Activated naive CD8-positive, alpha-beta T cell (primary cell): ENCODE results near the gene DHX9.

Experiments used
- H3K27ac Mint-ChIP-seq: one replicate; pipeline ENCODE4 v1.8.0; 2021; ENCODE audit warnings: mixed read lengths
- H3K27me3 Mint-ChIP-seq: one replicate; pipeline ENCODE4 v1.8.0; 2021; ENCODE audit warnings: mixed read lengths
- H3K36me3 Mint-ChIP-seq: one replicate; pipeline ENCODE4 v1.8.0; 2021; ENCODE audit warnings: mixed read lengths
- H3K4me1 Mint-ChIP-seq: one replicate; pipeline ENCODE4 v1.8.0; 2021; ENCODE audit warnings: low read depth, mixed read lengths
- H3K4me3 Mint-ChIP-seq: one replicate; pipeline ENCODE4 v1.8.0; 2021; ENCODE audit warnings: mild to moderate bottlenecking, mixed read lengths
- H3K9me3 Mint-ChIP-seq: one replicate; pipeline ENCODE4 v1.8.0; 2021; ENCODE audit warnings: low read depth, mixed read lengths

Gene DHX9

DNA sequence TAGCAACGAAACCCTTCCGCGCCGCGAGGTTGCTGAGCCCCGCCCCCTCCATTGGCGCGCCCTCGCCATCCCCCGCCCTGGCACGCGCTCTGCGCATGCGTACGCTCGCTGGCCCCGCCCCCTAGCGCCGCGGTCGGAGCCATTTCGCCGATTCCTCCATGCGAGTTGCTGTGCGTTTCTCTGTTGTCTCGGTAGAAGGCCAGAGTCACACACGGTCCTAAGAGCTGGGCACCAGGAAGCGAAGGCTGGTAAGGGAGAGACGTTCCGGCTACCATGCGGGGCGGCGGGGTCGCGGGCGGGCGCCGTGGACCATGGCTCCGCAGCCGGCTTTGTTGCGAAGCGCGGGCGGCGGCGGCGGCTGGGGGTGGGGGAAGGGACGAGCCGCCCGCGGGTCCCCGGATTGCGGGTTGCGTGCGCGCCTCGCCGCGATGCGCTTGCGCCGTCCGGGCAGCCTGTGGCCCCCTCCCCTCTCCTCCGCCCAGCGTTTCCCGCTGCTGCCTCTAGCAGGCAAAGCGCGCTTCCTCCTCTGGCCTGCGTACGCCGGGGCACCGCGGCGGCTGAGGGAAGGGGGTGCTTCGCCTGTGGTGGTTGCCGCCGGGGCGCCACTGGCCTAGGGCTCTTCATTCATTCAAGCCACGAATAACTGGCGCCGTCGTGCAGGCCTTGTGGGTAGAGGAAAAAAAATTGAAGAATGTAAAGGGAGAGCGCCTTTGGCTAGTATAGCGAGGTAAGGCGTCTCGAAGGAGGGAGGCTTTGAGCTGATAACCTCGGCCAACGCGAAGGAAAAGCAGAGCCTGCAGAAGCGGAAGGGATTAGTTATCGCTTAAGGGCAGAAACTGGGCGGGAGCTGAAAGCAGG, at the start of gene DHX9:
Gene DHX9 (plus strand): TSS at position 139 of the 858 bp plus-strand sequence. CDS start 3,220 bp downstream, outside the sequence.
- peak within 1 kb of the TSS; percentile 98 for H3K27ac Mint-ChIP-seq
- no peaks in the 10 kb centered on the region for H3K27me3 Mint-ChIP-seq
- H3K9me3 Mint-ChIP-seq = no peaks in the 10 kb centered on the region
- peak within 1 kb of the TSS; percentile 99 for H3K4me3 Mint-ChIP-seq
- H3K4me1 Mint-ChIP-seq = peaks cover 44% of the 10 kb centered on the region
- peaks cover 12% of the 10 kb centered on the region for H3K36me3 Mint-ChIP-seq

DNA sequence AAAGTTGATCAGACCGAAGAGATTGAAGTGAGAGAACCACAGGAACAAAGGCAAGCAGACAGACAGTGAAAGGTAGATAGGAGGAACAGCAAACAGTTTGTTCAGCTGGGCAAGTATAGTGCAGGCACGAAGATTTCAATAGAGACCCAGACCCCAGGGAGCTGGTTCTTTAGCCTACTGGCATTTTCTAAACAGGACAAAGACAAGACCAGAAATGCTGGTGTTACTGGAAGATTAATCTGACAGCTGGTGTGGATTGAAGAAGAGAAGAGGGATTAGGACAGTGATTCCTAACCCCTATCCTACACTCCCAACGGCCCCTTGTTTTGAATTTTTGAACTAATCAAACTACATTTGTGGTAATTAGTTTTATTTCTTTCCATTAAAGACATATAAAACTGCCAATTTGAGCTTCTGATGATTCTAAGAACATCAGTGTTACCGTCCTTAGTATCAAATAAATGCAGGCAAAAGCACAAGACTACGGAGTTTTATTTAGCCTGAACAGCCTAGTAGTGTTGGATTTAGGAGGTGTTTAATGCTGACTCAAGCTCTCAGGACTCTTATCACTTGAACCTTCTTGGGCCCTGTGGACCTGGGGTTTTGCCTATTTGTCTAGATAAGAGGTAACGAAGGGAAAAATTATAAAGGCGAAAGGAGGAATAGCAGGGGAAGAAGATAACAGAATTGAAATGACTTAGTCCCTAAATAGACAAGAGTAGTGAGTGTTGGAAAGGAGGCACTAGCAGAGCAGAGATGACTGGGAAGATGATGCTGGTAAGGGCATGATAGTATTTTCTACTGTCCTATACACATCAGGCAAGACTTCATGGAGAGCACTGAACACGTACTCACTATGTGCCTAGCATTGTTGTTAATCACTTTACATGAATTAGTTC, 47.6 kb upstream of the DHX9 start:
- Mint-ChIP-seq H3K27me3 (no peaks in the 10 kb centered on the region), H3K27ac (no peak overlapping the region), H3K36me3 (peaks cover 14% of the 10 kb centered on the region), H3K4me1 (peaks cover 19% of the 10 kb centered on the region), H3K9me3 (no peaks in the 10 kb centered on the region), H3K4me3 (peak overlapping the region; percentile 2)

DNA sequence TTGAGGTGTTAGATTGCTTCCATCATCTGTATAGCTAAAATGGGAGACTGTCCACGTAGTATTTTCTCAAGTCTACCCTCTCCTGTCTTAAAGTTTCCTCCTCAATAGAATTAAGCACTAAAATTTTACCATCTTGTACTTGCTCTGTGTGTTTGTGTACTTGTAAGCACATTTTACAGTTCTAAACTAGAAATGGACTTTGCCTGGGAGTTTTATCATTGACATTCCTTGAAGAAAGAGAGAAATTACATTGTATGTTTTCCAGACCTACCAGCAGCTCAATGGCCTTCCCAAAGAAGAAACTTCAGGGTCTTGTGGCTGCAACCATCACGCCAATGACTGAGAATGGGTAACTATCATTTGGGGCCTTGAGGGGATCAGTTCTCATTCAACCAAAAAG, 45.1 kb upstream of the DHX9 start:
- peaks cover 14% of the 10 kb centered on the region for H3K4me1 Mint-ChIP-seq
- H3K9me3 Mint-ChIP-seq = no peaks in the 10 kb centered on the region
- H3K4me3 Mint-ChIP-seq = no peak overlapping the region
- no peaks in the 10 kb centered on the region for H3K27me3 Mint-ChIP-seq
- H3K27ac Mint-ChIP-seq = no peak overlapping the region
- H3K36me3 Mint-ChIP-seq = peaks cover 18% of the 10 kb centered on the region

DNA sequence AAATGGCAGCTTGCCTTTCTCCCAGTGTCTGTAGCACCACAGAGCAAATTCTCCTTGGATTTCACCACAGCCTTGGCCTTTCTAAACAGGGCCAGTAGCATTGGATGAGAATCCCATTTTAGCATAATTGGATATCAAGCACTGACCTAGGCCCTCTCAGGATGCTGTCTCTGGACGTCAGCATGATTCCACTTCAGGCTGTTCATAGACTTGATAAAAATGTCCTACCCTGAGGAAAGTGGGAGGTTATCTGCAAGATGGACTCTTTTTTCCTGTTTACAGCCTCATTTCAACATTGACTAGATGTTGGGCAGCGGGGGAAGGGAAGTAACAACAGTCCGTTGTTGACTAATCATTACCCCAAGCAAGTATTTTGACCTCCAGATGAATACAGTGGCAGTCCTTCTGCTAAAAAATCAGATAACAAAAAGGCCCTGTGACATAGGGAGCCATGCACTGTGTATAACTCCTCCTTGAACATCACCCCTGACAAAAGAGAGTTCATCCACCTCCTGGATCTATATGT, 44.4 kb upstream of the DHX9 start:
- H3K27ac Mint-ChIP-seq = no peak overlapping the region
- H3K4me1 Mint-ChIP-seq = peaks cover 13% of the 10 kb centered on the region
- H3K27me3 Mint-ChIP-seq = no peaks in the 10 kb centered on the region
- H3K9me3 Mint-ChIP-seq = no peaks in the 10 kb centered on the region
- H3K36me3 Mint-ChIP-seq = peaks cover 18% of the 10 kb centered on the region
- H3K4me3 Mint-ChIP-seq = no peak overlapping the region

DNA sequence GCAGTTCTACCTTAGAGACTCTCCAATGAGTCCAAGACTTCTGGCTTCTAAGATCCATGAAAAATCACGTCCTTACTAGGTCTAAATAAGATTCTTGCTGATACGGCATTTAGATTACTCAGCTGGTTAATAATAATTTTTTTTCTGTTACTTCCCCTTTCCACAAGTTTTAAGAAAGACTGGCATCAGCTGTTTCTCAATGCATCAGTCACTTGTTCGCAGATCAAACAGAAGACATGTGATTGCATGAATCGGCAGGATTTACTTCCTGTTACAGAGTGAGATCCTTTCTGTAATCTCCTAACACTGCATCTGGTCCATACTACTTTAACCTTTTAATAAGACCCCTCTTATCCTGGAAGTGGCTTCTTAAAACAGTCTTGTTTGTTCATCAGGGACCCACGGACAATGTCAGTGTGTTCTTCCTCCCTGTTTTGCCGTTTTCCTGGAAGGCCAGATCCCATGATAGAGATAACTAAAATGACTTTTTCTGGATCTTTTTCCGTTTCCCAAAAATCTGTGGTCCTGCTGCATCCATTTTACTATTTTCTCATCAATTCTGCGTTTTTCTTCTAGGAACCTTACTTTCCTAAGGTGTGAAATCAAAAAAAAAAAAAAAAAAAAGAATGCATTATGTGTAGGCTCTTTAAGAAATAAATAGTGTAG, 43.5 kb upstream of the DHX9 start:
- no peak overlapping the region for H3K4me3 Mint-ChIP-seq

DNA sequence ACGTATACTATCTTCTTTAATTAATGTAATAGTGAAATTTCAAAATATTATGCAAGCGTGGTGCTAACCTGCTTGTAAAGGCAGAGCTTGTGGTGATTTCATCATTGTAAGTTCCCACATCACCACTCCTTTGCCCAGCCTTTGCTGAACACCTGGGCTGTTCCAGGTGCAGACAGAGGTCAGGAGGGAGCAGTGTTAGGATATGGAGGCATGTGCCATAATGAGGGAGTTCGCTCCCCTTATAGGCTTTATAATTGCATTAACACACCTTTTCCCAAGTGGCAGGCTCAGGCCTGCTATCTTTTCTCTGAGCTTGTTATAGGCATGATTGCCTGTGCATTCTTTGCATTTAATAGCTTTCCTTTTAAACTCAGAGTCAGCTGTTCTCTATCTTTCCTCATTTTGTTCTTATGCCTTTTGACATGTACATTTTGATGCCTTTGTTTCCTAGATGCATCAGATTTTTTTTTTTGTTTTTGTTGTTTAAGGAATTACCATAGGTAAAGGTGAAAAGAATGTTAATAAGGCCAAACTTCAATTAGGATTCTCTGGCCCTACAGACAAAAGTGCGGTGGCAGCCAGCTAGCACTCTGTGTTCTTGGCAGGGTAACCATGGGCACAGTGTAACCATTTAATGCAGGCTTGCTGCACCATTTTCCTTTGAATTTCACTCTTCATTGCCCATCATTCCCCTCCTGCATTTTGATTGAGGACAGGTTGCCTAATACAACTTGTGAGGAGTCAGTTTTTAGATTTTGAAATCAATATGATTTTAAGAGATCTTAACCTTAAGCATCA, 36.9 kb upstream of the DHX9 start:
- Mint-ChIP-seq H3K36me3 (peaks cover 23% of the 10 kb centered on the region), H3K27ac (no peak overlapping the region), H3K27me3 (no peaks in the 10 kb centered on the region), H3K9me3 (no peaks in the 10 kb centered on the region), H3K4me3 (no peak overlapping the region), H3K4me1 (no peaks in the 10 kb centered on the region)

More for the DNA sequence above, 43.5 kb upstream of the DHX9 start:
- Mint-ChIP-seq H3K27ac (no peak overlapping the region), H3K27me3 (no peaks in the 10 kb centered on the region), H3K9me3 (no peaks in the 10 kb centered on the region), H3K36me3 (peaks cover 18% of the 10 kb centered on the region), H3K4me1 (peaks cover 8% of the 10 kb centered on the region)

DNA sequence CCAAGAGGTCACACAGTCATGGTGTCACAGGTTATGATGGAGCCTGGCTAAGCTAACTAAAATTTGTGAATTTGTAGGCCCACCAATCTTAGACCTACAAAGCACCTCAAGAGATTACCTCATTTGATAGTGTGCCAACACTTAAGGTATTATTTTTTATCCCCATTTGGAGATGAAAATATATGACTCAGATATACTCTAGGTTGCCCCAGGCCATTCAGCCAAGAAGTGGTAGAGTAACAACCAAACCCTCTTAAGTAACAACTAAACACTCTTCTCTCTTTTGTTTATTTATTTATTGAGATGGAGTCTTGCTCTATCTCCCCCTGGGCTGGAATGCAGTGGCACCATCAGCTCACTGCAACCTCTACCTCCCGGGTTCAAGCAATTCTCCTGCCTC, 35.3 kb upstream of the DHX9 start:
- Mint-ChIP-seq H3K9me3 (no peaks in the 10 kb centered on the region), H3K4me1 (no peaks in the 10 kb centered on the region), H3K36me3 (peaks cover 28% of the 10 kb centered on the region), H3K27ac (no peak overlapping the region), H3K27me3 (no peaks in the 10 kb centered on the region), H3K4me3 (no peak overlapping the region)

DNA sequence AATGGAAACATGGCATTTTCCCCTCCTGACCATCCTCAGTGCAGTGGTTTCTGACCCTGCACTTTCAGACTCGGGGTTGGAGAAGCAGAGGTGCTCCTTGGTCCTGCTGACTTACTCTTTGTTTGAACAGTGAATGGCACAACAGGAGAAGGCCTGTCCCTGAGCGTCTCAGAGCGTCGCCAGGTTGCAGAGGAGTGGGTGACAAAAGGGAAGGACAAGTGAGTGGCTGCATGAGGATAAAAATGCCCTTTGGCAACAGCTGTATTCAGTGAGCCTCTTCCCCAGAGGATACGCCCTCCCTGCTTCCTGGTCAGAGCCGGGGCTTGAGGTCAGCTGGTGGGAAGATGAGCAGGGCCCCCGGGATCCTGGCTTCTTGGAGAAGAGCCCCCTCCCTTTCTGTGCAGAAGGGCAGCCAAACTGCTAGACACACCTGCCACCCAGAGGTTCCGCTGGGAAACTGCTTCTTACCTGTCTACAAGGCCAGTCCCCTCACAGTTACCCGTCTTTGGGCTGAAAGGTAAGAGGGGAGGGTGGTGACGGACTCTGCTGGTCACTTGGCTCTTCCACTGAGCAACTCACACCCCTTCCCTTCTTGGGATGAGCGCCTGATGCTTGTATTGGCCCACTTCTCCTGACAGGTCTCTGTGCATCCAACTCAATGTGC, 33.0 kb upstream of the DHX9 start:
- peaks cover 28% of the 10 kb centered on the region for H3K36me3 Mint-ChIP-seq
- H3K9me3 Mint-ChIP-seq = no peaks in the 10 kb centered on the region
- H3K4me1 Mint-ChIP-seq = no peaks in the 10 kb centered on the region
- H3K27me3 Mint-ChIP-seq = no peaks in the 10 kb centered on the region
- no peak overlapping the region for H3K4me3 Mint-ChIP-seq
- no peak overlapping the region for H3K27ac Mint-ChIP-seq

DNA sequence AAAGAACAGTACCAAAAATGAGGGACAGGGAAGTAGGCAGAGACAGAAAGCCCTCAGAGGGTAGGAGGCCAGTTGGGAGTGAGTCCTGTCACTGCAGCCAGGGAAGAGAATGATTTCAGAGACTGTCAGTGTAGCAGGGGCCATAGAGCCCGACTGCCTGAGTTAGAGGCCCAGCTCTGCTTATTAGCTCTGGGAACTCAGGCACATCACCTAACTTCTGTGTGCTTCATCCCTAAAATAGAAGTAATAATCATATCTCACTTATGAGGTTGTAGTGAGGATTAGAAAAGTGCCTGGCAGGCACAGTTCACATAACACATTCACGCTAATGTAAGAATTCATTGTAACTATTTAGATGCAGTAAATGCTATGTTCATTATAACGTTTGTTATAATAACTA, 31.2 kb upstream of the DHX9 start:
- peaks cover 28% of the 10 kb centered on the region for H3K36me3 Mint-ChIP-seq
- no peaks in the 10 kb centered on the region for H3K4me1 Mint-ChIP-seq
- H3K27ac Mint-ChIP-seq = no peak overlapping the region
- no peak overlapping the region for H3K4me3 Mint-ChIP-seq
- H3K9me3 Mint-ChIP-seq = no peaks in the 10 kb centered on the region
- H3K27me3 Mint-ChIP-seq = no peaks in the 10 kb centered on the region

DNA sequence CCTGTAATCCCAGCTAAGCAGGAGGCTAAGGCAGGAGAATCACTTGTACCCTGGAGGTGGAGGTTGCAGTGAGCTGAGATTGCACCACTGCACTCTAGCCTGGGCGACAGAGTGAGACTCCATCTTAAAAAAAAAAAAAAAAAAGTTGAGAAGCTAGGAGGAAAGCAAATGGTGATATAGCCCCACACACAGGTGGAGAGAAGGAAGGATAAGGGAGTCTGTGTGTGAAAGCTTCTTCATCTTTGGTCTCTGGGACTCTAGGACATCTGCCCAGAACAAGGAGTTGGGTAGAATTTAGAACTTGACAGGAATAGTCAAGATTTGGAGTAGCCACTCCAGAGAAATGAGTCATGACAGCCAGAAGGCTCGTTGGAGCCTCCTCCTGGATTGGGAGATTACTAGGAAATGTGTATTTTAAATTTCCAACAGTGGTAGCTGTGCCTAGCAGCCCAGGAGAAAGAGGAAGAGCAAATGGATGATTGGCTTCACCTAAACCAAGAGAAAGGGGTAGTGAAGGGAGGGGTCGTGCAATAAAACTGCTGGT, 29.7 kb upstream of the DHX9 start:
- no peaks in the 10 kb centered on the region for H3K9me3 Mint-ChIP-seq
- H3K4me3 Mint-ChIP-seq = no peak overlapping the region
- no peaks in the 10 kb centered on the region for H3K27me3 Mint-ChIP-seq
- H3K27ac Mint-ChIP-seq = no peak overlapping the region
- peaks cover 17% of the 10 kb centered on the region for H3K36me3 Mint-ChIP-seq
- H3K4me1 Mint-ChIP-seq = no peaks in the 10 kb centered on the region

DNA sequence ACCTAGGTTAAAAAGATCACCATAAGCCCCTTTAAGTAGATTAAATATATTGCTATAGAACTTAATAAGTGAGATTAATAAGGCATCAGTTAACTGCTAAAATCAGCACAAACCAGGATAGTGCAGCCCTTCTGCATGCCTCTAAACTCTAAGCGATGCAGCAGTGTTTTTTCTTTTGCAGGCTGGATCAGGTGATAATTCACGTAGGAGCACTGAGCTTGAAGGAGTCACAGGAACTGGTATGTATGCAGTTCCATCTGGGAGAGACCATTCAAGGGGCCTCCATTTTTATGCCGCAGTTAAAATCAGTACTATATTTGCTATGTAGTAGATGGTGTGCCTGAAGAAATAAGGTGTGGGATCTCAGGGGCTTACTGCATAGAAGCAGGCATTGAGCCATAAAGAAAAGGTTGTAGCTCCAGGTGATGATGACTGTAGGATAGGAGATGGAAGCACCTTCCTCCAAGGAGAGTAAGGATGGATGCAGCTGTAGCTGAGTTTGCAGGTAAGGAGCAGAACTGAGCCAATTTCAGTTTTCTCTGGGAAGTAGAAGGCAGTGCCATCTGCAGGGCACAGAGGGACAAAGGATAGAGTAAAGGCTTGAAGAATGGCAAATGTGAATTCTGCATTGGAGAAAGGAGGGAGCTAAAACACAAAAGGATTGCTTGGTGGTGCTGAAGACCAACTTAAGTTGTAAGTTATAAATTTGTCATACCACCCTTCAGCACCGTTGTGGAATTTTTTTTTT, 27.0 kb upstream of the DHX9 start:
- Mint-ChIP-seq H3K4me3 (no peak overlapping the region), H3K27me3 (no peaks in the 10 kb centered on the region), H3K36me3 (peaks cover 15% of the 10 kb centered on the region), H3K4me1 (no peaks in the 10 kb centered on the region), H3K9me3 (no peaks in the 10 kb centered on the region), H3K27ac (no peak overlapping the region)

DNA sequence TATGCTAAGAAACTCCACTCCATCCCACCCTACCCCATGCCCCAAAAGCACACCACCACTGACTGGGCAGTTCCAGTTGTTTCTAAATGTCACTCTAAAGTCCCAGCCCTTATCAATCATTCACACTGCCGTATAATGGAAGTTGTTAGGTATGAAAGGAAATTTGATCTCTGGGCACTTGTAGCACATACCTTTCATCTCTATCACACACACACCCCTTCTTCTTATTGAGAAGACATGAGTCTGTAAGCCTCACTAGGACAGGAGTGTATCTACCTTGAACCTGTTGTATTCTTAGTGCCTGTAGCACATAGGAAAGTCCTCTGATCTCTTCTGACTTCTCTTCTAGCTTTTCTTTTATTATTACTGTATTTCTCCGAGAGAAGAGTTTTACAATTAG, 22.3 kb upstream of the DHX9 start:
- H3K4me1 Mint-ChIP-seq = no peaks in the 10 kb centered on the region
- peaks cover 30% of the 10 kb centered on the region for H3K36me3 Mint-ChIP-seq
- no peak overlapping the region for H3K4me3 Mint-ChIP-seq
- H3K27ac Mint-ChIP-seq = no peak overlapping the region
- no peaks in the 10 kb centered on the region for H3K9me3 Mint-ChIP-seq
- no peaks in the 10 kb centered on the region for H3K27me3 Mint-ChIP-seq

DNA sequence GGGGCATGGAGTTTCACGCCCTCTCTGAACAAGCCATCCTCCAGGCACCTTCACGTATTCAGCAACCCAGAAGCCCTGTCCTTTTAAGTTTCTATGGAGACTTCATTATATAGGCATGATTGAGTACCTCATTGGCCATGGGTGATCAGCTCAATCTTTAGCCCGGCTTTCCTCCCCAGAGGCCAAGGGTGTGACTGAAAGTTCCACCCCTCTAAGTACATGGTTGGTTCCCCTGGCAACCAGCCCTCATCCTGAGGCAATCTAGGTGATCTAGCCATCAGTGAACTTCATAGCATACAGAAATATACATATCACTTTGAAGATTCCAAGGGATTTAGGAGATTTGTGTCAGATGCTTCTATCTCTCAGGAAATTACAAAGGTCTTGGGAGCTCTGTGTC, 21.3 kb upstream of the DHX9 start:
- peaks cover 32% of the 10 kb centered on the region for H3K36me3 Mint-ChIP-seq

More for the DNA sequence above, 21.3 kb upstream of the DHX9 start:
- H3K9me3 Mint-ChIP-seq = no peaks in the 10 kb centered on the region
- H3K27me3 Mint-ChIP-seq = no peaks in the 10 kb centered on the region
- no peak overlapping the region for H3K4me3 Mint-ChIP-seq
- H3K4me1 Mint-ChIP-seq = no peaks in the 10 kb centered on the region
- H3K27ac Mint-ChIP-seq = no peak overlapping the region
